Measurements from ENCODE around the gene SH2D1B. TPM values are rescaled to one million over a fixed set of nuclear protein-coding genes. Genes with fewer than 3 reads are reported as not detected.

The SH2D1B gene
- total and polyA plus RNA-seq, 3 experiments from 2014 or later = 0.10 TPM; not detected in 2

DNA sequence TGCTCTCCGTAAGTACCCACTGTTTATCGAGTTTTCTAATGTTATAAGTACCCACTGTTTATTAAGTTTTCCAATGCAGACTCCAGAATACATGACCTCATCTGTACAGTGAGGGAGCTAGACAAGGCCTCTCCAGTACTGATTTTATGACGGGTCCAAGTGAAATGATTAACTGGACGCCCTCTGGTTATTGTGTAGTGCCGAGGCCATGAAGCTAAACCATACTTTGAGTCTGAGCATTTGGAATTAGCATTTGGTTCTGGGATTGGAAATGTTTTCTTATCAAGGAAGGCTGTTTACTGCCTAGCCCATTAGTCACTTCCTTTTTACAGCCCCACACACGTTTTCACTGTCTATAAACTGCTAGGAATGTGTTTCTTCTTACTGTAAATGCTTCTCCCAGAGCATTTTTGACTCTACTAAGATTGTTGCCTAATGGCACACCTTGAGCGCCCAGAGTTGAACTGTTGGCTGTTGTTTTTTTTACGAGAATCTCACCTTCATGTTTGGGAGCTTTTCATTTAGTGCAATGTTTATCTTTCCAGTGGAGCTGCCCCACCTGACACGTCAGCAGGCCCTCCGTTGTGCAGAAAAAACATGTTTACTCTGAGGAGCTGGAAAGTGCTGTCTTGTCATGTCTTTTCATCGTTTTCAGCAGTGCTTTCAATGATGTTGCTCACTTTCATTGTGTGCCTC lies 62.2 kb downstream of the SH2D1B start:
- ChIA-PET POLR2A (no interaction called here), CTCF (no interaction called here)
- no peak for DNase-seq
- H3K36me3 Mint-ChIP-seq = no peaks in the 10 kb centered on the region
- no peaks in the 10 kb centered on the region for H3K4me1 ChIP-seq (ENCODE audit: insufficient read depth, low read length)
- no peaks in the 10 kb centered on the region for H3K9me3 Mint-ChIP-seq
- peak overlapping the region; percentile 51 for H3K27ac ChIP-seq (ENCODE audit: low read depth, low read length)
- H3K9me3 ChIP-seq (ENCODE audit: low read length) = no peaks in the 10 kb centered on the region
- no peak overlapping the region for H3K27ac Mint-ChIP-seq
- H3K4me3 ChIP-seq (ENCODE audit: low read length) = no peak overlapping the region
- H3K27me3 Mint-ChIP-seq = peaks cover 12 to 24% of the 10 kb centered on the region in 2 donors
- no peaks in the 10 kb centered on the region for H3K4me1 Mint-ChIP-seq
- H3K36me3 ChIP-seq (ENCODE audit: insufficient read depth, low read length) = no peaks in the 10 kb centered on the region
- no peaks in the 10 kb centered on the region for H3K27me3 ChIP-seq (ENCODE audit: insufficient read depth, low read length, poor library complexity, severe bottlenecking)
- no peak overlapping the region for H3K4me3 Mint-ChIP-seq

DNA sequence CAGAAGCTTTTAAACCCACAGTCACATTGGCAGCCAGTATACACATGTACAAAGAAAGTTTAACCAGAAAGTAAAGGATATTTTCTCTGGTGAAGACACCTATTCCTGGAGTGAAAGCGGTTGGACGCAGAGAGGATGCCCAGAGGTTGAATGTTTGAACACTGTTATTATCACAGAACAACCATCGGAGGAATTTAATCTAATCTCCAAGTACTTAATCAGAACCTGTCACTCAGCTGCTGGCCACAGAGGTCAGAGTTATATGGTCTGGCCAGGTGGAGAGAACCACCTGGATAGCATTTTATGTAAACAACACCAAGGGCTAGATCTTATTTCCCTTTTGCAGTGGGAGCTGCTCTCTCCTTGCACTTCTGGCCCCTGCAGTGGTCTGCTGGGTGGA lies 64.7 kb downstream of the SH2D1B start:
- Mint-ChIP-seq H3K36me3 (no peaks in the 10 kb centered on the region), H3K27ac (no peak overlapping the region), H3K4me1 (no peaks in the 10 kb centered on the region), H3K9me3 (no peaks in the 10 kb centered on the region), H3K4me3 (no peak overlapping the region), H3K27me3 (peaks cover 5 to 9% of the 10 kb centered on the region in 2 donors)
- H3K27ac ChIP-seq (ENCODE audit: low read depth, low read length) = no peak overlapping the region
- no peak for DNase-seq
- CTCF ChIA-PET = interaction anchor here (1.2 kb wide), 1 partner anchor 21 kb away, joined by 3 read pairs; no protein-coding TSS in a partner anchor
- H3K9me3 ChIP-seq (ENCODE audit: low read length) = no peaks in the 10 kb centered on the region
- no peaks in the 10 kb centered on the region for H3K27me3 ChIP-seq (ENCODE audit: insufficient read depth, low read length, poor library complexity, severe bottlenecking)
- no peaks in the 10 kb centered on the region for H3K36me3 ChIP-seq (ENCODE audit: insufficient read depth, low read length)
- no peak overlapping the region for H3K4me3 ChIP-seq (ENCODE audit: low read length)
- POLR2A ChIA-PET = no interaction called here
- no peaks in the 10 kb centered on the region for H3K4me1 ChIP-seq (ENCODE audit: insufficient read depth, low read length)

Other genes starting within 250 kb of the SH2D1B start
- gene SPATA46, start 35.3 kb downstream of the SH2D1B start, total RNA-seq = not detected
- gene SPATA46, start 35.3 kb downstream of the SH2D1B start, polyA plus RNA-seq = not detected
- gene C1orf226, start 30.4 kb downstream of the SH2D1B start, total RNA-seq = under 1 TPM in 1 of 2 experiments, not detected in 1; 0.04 TPM
- not detected for gene C1orf226, start 30.4 kb downstream of the SH2D1B start, polyA plus RNA-seq
- gene UHMK1, start 85.7 kb upstream of the SH2D1B start, total RNA-seq = 10 to 100 TPM; 67.7 to 67.9 TPM
- gene UHMK1, start 85.7 kb upstream of the SH2D1B start, polyA plus RNA-seq = 54.3 TPM
- 10 to 100 TPM; 36.6 to 37.2 TPM for gene UAP1, start 149.6 kb upstream of the SH2D1B start, total RNA-seq
- 37.9 TPM for gene UAP1, start 149.6 kb upstream of the SH2D1B start, polyA plus RNA-seq
- gene DDR2, start 220.3 kb upstream of the SH2D1B start, total RNA-seq = under 1 TPM; 0.13 to 0.20 TPM
- 0.09 TPM for gene DDR2, start 220.3 kb upstream of the SH2D1B start, polyA plus RNA-seq

Measured in CD8-positive, alpha-beta memory T cell (primary cell).